ENCODE results near the gene PDE8B. TPM values are rescaled to one million over a fixed set of nuclear protein-coding genes. Genes with fewer than 3 reads are reported as not detected.

Gene PDE8B
- total RNA-seq, 1 experiment from 2014 or later: 0.07 TPM

- H3K36me3 Mint-ChIP-seq (ENCODE audit: insufficient read depth in 1 of 3, low read depth in 3 of 3): no peaks in the 10 kb centered on the region
- no peak overlapping the region for H3K4me3 Mint-ChIP-seq
- H3K4ac ChIP-seq (ENCODE audit: low read depth, low read length): no peak overlapping the region
- H2BK15ac ChIP-seq (ENCODE audit: low read depth, low read length): no peak overlapping the region
- no peaks in the 10 kb centered on the region for H3K23me2 ChIP-seq (ENCODE audit: insufficient read length, low read depth, low read length, poor library complexity, severe bottlenecking)
- no peak overlapping the region for H2AK5ac ChIP-seq (ENCODE audit: insufficient read length, low read length)
- no peaks in the 10 kb centered on the region for H3K27me3 ChIP-seq (ENCODE audit: insufficient read depth, low read length)
- no peak overlapping the region for H2AFZ ChIP-seq (ENCODE audit: low read length)
- H3K4me1 ChIP-seq (ENCODE audit: insufficient read depth, low read length): peaks cover 4% of the 10 kb centered on the region; the same call in 1 of the 2 replicates
- H2BK120ac ChIP-seq (ENCODE audit: low read depth, low read length, poor library complexity, severe bottlenecking): no peak overlapping the region
- no peaks in the 10 kb centered on the region for H4K20me1 ChIP-seq (ENCODE audit: control insufficient read depth, insufficient read depth, insufficient read length)
- no peak overlapping the region for H3K9ac ChIP-seq (ENCODE audit: extremely low read depth, insufficient read length, low read length)
- H3K9me3 ChIP-seq (ENCODE audit: control insufficient read depth, low read depth, low read length): no peaks in the 10 kb centered on the region
- H3K4me2 ChIP-seq (ENCODE audit: insufficient read depth, insufficient read length, low read length): no peak overlapping the region
- H3K27ac ChIP-seq (ENCODE audit: insufficient read length, low read depth, low read length): no peak overlapping the region
- no peak overlapping the region for H2BK5ac ChIP-seq (ENCODE audit: insufficient read length, low read length)
- no peak for DNase-seq
- peaks cover 7% of the 10 kb centered on the region for H3K27me3 Mint-ChIP-seq (ENCODE audit: low read depth)
- H3K56ac ChIP-seq (ENCODE audit: insufficient read length, low read depth, low read length): no peak overlapping the region
- H3K27ac Mint-ChIP-seq: no peak overlapping the region
- H2BK12ac ChIP-seq (ENCODE audit: insufficient read length, low read depth, low read length): no peak overlapping the region
- H3K79me2 ChIP-seq (ENCODE audit: insufficient read depth, low read length): no peaks in the 10 kb centered on the region
- H3K79me1 ChIP-seq (ENCODE audit: insufficient read depth, low read depth, low read length, poor library complexity, severe bottlenecking): no peaks in the 10 kb centered on the region
- no peak overlapping the region for H3K23ac ChIP-seq (ENCODE audit: insufficient read length, low read depth, low read length)
- no peak for TF ChIP-seq CTCF (conservative IDR thresholded peaks at IDR 0.05)
- H3T11ph ChIP-seq (ENCODE audit: low read length): no peak overlapping the region
- no peak overlapping the region for H3K18ac ChIP-seq (ENCODE audit: insufficient read length, low read depth, low read length)
- no peak overlapping the region for H4K8ac ChIP-seq (replicated peaks; ENCODE audit: insufficient read length, low read depth, low read length)
- H3K4me1 Mint-ChIP-seq: peaks cover 13 to 29% of the 10 kb centered on the region in 2 experiments
- H4K5ac ChIP-seq (ENCODE audit: insufficient read length, low read depth, low read length): no peak overlapping the region
- no CpG with 5 or more reads among the region's 5 CpGs for WGBS (ENCODE audit: extremely low coverage, insufficient read length, low lambda C conversion rate)
- no peak overlapping the region for H3K14ac ChIP-seq (ENCODE audit: insufficient read depth, low read length)
- no peak overlapping the region for H4K91ac ChIP-seq (ENCODE audit: insufficient read length, low read depth, low read length)
- H3K9me3 Mint-ChIP-seq: no peaks in the 10 kb centered on the region
- no peak overlapping the region for H2BK20ac ChIP-seq (ENCODE audit: low read depth, low read length, poor library complexity, severe bottlenecking)
Measured at GRCh38 chr5:77333451-77334123, 123.1 kb downstream of the PDE8B start.
